GM10266 (cell line): ENCODE results near the gene RFX8.

ENCODE experiments used
- DNase-seq: peaks from one replicate; pipeline ENCODE4 v3.0.0; 2012; ENCODE audit errors: extremely low spot score
- CTCF ChIP-seq: IDR thresholded peaks from 2 replicates; pipeline ENCODE4 v1.5.1; 2012; ENCODE audit warnings: mild to moderate bottlenecking, low read depth; ENCODE audit not compliant: control insufficient read depth, insufficient read depth; ENCODE audit errors: missing control alignments

Gene RFX8

DNA sequence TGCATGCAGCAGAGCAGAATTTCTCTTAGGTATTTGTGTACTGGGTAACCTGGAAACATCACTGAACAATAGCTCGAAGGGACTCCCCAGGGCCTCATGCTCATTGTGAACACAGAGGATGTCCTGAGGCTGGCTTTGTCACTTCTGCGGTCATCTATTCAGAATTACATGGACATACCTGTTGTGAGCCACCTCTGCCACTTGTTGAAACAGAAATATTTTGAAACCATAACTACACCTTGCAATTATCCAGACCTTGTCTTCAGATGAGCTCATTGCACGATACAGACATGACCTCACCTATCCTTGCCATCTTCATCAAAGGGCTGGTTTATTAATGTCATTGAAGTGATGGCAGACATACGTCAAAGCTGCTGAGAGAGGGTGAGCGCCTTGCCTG, 64.2 kb downstream of the RFX8 start:
- no peak for TF ChIP-seq CTCF
- DNase-seq: no peak

GRCh38 chr2:101410114-101410513, 64.8 kb downstream of the RFX8 start:
- no peak for TF ChIP-seq CTCF
- no peak for DNase-seq

DNA sequence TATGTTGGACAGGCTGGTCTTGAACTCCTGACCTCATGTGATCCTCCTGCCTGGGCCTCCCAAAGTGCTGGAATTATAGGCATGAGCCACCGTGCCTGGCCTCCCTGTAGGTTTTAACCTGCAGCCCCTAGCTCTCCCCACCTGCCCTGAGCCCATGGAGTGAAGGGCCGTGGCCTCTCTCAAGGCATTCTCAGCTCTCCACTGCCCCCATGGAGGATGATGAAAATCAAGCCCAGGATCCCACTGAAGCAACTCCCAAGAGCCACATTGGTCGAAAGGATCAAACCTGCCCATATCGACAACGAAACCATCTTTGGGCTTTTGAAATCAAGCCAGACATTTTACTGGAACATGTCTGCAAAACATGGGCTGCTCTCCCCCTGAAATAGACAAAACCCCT, 65.2 kb downstream of the RFX8 start:
- no peak for DNase-seq

DNA sequence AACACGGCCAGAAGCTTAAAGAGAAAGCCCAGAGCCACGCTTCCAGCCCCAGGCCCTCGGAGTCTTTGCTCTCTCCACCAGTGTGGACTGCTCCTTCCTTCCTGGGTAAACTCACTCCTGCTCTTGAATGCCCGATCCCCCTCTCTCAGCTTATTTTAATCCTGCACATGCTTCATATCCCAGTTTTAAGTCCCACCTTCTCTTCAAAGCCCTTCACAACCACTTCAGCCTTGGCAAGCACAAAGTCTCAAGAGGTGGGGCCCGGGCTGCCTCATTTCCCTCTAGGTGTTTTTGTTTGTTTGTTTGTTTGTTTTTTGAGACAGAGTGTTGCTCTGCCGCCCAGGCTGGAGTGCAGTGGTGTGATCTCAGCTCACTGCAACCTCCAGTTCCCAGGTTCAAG, 66.0 kb downstream of the RFX8 start:
- DNase-seq: no peak
- no peak for TF ChIP-seq CTCF

More for the DNA sequence above, 65.2 kb downstream of the RFX8 start:
- TF ChIP-seq CTCF: no peak

DNA sequence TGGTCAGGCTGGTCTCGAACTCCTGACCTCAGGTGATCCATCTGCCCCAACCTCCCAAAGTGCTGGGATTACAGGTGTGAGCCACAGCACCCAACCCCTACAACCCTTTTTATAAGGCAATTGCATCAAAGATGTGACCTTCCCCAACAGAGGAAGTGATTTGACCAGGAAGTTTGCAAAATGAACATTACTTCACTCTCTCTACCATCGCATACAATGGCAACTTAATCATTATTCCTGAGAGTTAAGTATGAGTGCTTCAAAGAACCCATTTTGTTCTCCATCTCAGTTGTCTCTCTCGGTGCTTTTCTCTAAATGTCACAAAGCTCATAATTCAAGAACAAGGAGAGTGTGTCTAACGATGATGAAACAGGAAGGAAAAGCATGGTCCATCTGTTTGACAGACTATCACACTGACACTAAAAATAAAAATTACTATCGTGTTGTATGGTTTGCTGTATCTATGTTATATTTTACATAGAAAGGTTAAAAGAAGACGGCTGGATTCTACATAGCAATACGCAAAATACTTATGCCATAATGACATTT, 69.5 kb downstream of the RFX8 start:
- TF ChIP-seq CTCF: no peak
- DNase-seq: no peak

DNA sequence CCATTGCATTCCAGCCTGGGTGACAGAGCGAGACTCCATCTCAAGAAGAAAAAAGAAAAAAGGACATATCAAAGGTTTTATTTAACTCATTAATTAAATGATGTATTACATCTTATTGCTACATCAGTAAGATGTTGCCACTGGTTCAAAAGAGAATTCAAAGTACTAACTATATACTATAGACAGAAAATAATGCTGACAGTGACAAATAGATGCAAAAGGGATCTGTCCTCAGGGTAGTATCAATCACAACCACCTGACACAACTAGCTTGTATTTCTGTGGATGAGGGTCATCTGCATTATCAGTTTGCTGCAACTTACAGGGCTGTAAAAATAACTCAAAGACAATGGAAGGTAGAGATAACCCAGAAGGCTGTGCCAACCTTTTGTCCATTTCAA, 71.2 kb downstream of the RFX8 start:
- no peak for DNase-seq
- TF ChIP-seq CTCF: no peak

- DNase-seq: no peak
- TF ChIP-seq CTCF: no peak
Observed at GRCh38 chr2:101402630-101403029, 72.3 kb downstream of the RFX8 start.
